HG03432 (cell line): ENCODE measurements around the gene LAMB3.
A peak's percentile ranks its signal among the peaks of the same experiment; 100 is the strongest.

ENCODE experiments used
- ATAC-seq: cut with Tn5 transposase; IDR thresholded peaks from one replicate; pipeline ENCODE4 v1.9.1; 2021; ENCODE audit warnings: mild to moderate bottlenecking, moderate library complexity; ENCODE audit not compliant: unreplicated experiment

LAMB3 gene

DNA sequence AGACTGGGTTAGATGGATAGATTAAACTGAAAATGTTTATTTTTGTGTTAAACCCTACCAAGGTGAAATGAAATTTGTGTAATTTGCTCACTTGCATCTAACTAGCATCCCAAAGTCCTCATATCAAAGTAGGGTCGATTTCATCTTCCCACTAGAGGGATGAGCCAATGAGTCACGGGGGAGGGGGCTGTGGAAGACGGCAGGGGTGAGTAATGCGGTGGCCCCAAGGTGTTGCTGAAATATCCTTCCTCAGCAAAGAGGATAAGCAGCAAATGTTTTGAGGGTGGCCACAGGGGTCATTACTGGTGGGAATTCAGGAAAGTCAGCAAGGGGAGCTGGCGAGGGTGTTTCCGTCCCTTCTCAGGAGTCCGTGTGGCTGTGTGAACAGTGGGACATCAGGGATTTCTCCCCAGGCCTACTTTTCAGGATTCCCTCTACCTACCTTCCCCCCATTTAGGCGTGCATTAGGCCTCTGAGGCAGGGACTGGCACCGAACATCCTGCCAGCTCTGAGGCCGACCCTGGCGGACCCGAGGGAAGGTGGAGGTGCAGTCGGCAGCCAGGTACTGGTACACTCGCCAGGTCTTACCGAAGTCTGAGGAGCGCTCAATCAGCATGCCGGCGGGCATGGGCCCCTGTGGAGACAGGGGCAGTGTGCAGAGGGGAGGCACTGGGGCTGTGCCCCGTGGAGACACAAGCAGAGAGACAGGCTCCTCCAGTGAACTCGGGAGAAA lies 18.1 kb downstream of the LAMB3 start:
- no peak for ATAC-seq

DNA sequence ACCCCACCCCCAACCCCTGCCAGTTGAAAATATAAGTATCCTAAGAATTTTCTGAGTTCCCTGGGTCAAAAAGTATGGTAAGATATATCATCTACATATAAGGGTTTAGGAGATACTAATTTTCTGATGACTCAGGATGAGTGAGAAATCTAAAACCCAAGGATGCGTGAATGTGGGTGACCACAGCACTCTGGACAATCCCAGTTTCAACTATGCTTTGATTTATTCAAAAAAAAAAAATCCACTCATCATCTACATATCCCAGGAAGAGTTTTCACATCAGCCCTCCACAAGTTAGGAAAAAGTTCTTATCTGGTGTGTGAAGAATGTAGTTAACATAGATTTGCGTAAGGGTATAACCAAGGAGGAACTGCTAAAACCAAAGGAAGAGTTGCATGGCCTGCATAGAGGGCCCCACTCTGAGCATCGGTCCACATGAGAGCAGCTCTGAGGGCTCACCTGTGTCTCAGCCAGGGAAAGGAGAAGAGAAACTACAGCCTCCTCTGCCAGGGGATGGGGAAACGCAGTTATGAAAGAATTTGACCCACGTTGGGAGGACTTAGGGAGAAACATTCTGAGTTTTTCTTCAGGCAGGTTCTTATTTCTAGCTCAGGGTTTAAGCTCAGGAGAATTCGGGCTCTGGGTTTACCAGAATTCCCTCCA lies 18.8 kb downstream of the LAMB3 start:
- ATAC-seq, result no peak

DNA sequence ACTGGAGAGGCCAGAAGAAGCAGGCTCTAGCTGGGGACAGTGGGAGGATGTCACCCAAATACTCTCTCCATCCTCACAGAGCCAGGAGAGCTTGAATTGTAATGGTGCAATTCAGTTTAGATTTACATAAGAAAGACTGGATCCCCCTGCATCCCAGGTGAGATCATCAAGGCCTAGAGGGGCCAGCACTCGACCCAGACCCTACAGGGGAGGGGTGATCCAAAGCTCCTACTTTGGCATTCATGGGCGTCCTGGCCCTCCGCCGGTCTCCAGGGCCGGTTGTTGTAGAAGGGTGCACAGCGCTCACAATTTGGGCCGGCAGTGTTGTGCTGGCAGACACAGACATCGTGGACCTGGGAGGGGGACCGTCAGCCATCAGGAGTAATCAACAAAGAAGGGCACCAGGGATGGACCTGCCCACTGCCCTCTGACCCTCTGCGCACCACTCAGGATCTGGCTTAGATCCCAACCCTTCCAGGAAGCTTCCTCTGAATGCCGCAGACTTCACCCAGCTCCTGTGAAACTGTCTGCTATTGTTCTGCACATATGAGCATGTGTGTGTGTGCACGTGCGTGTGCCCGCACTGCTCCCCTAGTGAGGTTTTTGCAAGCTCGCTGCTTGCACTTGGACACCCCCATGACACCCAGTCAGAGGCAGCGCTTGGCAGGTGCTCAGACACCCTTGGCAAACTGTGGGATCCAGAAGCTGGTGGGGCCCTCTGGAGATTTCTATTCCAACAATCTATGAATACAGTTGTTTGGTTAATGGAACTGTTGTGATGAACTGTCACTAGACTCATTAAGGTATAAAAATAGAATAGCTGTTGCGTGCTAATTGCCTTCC lies 21.6 kb downstream of the LAMB3 start:
- ATAC-seq, result no peak

DNA sequence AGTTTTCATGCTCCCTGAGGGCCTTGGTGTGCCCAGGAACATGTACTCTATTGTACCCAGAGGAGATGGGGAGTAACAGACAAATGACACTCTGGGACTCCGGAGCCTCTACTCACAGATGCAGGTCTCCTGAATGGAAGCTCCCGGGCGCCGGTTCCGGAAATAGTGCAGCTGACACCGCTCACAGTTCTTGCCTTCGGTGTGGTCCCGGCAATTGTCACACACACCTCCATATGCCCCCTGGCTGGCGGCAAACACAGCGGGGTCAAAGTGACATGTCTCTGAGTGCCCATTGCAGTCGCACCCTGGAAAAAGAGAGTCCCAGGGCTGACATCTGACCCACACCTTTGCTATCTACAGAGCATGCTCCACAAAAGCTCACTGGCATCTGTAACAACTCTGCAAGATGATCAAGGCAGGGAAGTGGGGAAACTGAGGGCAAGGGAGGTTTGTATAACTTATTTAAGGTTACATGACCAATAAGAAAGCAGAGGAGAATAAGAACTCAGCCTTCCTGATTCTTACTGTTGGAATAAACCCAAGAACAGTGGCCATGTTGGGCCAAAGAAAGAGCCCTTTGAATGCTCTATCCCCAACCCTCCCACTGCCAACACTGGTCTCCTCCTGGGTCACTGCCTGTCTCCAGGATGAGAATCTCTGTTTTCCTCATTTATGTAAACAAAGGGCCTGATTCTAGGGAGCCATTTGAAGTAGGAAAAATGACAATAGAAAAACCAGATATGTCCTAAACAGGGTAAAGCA lies 22.4 kb downstream of the LAMB3 start:
- ATAC-seq, result no peak

DNA sequence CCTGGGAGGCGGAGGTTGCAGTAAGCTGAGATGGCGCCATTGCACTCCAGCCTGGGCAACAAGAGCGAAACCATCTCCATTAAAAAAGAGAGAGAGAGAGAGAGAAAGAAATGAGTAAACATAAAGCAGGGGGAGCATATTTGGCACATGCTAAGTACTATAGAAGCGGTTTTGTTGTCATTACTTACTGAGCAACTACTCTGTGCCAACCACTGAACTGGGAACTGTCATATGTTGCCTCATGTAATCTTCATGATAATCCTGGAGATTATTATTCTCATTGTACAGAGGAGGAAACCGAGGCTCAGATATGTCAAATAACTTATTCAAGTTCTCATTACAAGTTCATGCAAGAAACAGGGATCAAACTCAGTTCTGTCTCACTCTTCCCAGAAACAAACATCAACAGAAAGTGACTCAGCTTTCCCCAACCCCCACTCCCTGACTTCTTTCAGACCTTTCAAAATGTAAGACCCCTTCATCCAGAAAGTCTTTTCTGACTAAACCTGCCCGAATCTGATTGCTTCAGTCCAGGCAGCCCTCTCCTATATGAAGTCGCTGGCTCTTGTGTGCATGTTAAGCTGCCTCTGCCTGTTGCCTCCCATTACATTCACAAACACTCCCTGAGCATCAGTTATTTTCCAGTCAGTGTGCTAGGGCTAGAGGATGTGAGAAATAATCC lies 23.5 kb downstream of the LAMB3 start:
- ATAC-seq, result no peak

DNA sequence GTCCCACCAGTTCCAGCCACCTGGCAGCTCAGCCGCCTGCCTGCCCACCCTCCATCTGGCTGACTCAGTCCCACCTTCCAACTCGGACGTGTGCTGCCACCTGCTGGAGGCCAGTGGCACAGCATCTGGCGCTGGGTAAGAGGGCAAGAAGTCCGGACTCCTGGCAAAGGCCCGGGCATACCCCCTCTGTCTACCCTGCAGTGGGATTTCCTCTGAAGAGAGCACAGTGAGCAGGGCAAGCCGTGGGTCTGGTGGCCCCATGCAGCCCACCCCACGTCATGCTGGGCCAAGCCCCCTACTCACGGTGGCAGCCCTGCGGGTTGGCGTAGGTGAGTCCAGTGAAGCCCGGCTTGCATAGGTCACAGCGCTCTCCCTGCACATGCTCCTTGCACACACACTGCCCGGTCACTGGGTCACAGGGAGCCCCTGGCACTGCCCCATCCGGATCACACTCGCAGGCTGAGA lies 24.5 kb downstream of the LAMB3 start:
- peak; percentile 86 for ATAC-seq

DNA sequence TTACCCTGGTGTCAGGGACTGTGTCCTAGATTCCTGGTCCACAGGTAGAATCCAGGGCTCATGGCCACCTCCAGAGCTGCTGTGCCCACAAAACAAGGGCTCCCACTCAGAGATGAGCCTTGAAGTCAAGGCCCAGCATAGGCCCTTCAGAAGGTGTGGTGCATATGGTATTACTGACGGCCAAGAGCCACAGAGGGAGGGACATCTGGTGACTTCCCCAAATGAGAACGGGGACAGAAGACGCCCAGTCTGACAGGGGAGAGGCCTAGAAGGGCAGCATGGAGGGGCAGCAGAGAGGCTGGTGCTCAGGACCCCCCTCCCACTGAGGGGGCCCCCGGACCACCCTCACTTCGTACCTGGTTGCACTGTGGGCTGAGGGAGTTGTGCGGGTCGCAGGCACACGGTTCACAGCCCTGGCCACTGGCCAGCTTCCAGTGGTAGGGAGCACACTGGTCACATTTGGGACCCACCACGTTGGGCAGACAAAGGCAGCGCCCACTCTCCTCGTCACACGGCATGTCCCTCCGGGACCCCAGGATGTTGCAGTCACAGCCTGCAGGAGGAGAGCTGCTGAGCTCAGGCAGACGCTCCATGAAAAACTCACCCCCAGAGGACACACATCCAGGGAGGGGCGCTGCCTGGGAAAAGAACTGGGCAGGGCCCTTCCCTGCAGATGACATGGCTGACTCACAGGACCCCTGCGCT lies 25.0 kb downstream of the LAMB3 start:
- peak; percentile 24 for ATAC-seq

DNA sequence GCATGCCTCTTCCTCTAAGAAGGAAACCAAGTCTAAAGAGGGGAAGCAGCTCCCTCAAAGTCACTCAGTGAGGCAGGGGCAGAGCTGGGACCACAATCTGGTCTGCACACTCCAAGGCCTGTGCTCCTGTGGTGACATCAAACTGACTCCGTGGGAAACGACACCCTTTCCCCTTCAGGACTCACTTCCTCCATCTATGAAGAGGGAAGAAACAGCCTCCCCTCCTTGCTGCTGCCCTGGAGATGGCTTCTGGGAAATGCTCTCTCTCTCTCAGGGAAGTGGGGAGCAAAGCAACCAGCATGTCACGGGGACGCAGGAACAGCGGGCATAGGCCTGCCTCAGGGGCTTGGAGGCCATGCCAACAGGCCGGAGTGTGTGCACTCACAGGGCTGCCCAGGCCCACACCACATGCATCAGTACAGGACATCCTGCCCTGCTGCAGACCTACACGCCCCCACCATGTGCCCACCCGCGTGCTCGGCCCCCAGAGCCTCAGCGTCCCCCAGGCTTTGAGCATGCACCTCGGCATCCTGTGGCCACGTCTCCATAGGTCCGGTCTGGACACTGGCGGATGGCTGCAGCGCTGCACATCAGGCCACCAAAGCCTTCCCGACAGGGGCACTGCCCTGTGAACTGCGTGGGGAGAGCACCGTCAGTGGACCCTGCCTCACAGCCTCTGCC lies 25.7 kb downstream of the LAMB3 start:
- no peak for ATAC-seq

DNA sequence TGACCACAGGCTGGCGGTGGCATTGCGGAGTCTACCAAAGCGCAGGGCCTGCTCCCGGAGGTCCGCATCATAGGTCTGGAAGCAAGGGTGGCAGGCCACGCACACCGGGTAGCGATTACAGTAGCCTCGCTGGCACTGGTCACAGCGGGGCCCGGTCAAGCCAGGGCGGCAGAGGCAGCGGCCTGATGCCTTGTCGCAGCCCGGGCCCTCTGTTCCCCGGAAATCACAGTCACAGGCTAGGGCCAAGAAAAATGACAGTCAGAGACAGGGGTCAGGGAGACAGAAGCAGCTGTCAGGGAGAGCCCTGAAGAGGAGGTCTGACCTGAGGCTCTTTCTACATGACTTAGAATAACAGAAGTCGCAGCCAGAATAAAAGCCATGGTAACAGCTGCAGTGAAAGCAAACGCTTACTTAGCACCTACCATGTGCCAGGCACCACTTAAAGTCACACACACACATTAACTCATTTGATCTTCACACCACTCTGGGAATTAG lies 26.4 kb downstream of the LAMB3 start:
- ATAC-seq, result no peak

DNA sequence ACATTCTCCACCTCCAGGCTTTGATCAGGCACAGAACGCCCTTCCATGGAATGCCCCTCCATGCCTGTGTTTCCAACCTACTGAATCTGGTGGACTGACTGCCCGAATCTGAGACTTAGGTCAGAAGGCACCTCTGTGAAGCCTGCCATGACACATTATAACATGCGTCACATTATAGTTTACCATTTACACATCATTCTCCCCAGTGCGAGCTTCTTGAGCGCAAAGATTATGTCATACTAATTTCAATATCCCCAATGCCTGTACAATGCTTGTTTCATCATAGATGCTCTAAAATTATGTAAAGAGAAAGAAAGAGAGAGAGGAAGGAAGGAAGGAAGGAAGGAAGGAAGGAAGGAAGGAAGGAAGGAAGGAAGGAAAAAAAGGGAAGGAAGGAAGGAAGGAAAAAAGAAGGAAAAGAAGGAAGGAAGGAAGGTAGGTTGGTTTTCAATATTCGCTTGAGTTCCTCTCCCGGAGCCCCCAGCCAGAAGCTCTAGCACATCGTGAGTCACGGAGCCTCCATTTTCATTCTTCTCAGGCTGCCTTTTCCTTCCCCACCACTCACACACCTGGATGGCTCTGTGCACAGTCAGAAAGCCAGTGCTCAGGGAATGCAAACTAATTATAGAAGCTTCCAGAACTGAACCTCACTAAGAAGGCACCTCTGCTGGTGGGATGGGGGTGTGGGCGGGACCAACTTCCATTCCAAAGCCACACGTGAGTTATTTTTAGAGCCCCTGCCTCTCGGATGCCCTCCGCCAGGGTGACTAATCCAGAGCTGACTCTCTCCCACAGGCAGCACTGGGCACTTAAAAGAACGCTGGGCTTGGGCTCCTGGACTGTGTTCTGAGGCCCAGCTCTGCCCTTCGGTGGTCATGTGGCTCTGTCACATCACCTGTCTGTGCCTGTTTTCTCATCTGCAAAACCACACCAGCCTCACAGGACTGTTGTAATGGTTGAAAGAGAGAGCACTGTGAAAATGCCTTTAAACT lies 27.4 kb downstream of the LAMB3 start:
- no peak for ATAC-seq

DNA sequence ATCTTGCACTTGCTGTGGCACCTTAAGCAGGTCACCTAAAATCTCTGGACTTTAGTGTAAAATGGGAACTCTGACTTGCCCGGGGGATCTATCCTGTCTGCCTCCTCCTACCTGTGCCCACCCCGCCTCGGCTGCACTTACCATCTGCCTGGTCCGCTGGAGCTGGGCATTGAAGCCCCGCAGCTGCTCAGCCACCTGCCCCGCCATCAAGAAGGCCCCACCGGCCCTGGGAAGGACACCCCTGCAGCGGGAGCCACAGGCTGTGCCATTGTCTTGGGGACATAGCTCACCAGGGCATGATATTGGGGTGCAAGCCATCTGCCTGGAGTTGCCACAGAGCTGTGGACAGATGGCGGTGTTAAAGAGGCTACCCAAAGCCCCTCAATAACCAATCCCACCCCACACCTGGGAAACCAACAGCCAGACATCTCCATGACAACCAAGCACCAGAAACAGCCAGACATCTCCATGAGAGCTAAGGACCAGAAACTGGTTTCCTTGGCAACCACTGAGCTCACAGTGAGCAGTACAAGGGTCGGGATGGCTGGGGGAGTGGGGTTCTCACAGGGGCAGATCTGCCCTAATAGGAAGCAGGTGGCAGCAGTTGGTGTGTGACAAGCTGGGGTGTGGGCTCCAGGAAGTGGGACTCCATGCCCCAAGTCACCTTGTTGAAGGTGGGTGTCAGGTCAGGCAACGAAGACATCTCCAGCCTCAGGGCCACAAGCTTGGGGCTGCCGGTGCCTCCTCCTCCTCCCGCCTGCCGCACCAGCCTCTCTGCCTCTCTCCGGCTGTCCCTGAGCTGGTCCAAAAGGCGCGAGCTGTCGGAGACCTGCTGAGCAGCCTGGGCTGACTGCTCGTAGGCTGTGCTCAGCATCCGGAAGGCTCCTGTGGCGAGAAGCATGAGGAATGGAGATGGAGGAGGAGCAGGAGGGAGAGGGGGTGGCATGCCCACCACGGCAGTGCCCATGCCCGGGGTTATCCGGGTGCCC lies 29.1 kb downstream of the LAMB3 start:
- ATAC-seq, result no peak

DNA sequence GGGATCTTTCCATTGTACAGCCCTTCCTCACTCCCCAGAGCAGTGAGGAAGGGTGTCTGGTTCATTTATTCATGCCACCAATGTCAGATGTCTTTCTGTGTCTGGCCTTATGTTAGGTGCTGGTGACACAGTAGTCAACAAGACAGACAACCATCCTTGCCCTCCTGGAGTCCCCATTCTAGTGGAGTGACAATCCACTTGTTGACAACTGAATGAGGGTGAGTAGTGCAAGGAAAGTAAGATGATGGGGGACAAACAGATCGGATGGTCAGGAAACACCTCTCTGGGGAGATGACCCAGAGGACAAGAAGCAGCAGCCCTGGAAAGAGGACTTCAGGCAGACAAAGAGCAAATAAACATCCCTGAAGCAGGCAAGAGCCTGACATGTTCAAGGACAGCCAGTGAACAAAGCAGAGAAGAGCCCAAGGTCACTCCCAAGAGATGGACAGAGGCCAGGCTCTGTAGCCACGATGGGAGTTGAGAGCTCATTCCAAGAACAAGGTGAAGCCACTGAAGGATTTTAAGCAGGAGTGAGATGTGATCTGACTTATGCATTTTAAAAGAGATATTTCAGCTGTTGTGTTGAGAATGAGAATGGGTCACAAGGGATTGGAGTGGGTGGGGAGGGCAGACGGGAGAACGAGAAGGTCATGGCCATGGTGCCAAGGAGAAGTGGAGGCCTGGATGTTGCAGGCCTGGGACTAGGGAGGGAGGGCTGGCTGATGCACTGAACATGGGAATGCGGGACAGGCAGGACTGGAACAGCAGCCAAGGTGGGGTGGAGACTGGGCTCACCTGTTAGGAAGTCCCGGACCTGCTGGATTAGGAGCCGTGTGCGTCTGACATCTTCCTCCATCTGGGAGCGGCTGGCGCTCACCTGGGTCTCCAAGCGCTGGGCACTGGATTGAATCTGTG lies 30.2 kb downstream of the LAMB3 start:
- ATAC-seq, result no peak

DNA sequence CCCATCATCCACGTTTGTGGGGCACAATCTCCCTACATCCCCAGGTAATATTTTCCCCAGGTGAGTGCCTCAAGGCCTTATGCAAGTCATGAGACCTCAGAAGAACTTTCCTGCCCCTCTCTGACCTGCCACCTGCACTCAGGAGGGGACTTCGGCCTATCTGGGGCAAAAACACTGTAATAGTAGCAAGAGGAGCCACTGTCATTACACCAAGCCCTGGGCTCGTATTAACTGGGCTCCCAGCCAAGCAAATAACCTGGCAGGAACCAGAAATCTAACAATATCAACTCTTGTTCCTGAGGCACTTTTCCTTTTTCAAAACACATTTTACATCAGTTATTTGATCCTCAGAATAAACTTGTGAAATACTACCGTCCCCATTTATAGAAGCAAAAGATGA lies 30.9 kb downstream of the LAMB3 start:
- ATAC-seq, result no peak

DNA sequence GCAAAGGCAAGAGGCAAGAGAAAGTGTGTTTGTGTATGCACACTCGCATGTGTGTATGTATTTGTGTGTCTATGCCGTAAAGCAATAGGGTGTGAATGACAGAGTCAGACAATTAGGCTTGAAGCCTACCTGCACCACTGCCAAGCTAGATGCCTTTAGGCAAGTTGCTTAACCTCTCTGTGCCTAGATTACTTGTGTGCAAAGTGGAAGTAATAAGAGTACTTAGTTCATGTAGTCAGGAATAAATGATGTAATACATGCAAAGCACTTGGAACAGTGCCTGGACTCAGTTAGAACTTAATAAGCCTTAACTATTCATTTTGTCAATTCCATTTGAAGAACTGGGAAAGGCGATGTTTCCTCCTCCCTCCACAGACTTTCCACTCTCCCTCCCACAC lies 31.7 kb downstream of the LAMB3 start:
- no peak for ATAC-seq

DNA sequence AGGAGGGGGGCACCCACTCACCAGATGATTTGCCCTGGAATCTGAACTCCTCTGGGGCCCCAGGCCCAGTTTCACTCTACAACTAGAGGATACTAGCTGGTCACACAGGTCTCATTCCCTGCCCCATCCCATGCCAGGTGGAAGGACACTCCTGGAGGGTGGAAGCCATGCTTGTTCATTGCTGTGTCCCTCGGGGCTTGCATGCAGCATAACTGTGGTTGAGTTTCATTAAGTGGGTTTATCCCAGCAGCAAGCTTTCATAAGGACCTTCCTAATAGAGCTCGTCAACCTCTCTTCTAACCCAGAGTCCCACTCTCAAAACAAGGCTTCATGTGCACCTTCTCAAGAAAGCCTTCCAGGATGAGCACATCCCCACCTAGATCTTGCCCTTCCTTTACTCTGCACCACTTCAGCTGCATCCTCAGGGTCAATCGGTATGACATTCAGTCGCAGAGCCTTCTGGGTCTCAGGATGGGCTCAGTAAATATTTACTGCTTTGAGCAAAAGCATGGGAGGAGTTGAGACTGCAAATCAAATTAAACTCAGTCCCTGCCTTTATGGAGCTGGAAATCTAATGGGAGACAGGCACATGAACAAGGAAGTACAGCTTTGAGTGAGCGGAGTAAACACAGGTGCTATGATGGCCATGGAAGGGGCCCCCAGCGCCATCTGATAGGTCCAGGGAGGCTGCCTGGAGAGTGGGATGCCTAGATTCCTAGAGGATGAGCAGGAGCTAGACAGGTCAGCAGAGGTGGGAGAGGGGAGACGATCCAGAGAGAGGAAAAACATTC lies 32.3 kb downstream of the LAMB3 start:
- ATAC-seq, result no peak
